GM18873 (cell line): ENCODE results near the gene C2orf81.
"Not testable (repeated sequence)": the region's sequence is repeated elsewhere in the genome, so short reads cannot be mapped to it uniquely, and the experiment has no call there.

Source experiments
- ATAC-seq: cut with Tn5 transposase; IDR thresholded peaks from one replicate; pipeline ENCODE4 v1.9.1; 2021; ENCODE audit warnings: mild to moderate bottlenecking, moderate library complexity, moderate number of reproducible peaks; ENCODE audit not compliant: unreplicated experiment, low FRiP score

The C2orf81 gene

DNA sequence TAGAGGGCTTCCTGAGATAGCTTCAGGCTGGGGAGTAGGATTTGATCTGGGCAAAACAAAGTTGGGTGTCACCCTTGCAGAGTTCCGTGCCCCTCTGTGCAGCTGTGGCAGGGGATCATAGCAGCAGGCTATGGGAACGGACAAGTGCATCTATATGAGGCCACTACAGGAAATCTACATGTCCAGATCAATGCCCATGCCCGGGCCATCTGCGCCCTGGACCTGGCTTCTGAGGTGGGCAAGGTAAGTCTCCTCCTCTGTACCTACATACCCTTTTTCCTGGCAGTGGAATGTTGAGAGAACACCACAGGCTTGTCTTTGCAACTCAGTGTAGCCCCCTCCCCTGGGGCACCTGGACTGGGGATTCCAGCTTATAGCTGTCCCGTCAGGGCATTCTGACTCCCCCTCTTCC, 3.6 kb upstream of the C2orf81 start:
- no peak for ATAC-seq

- no peak for ATAC-seq
These were observed 2.9 kb upstream of the C2orf81 start for GRCh38 chr2:74424139-74424992.

- ATAC-seq: no peak
These were observed 2.0 kb upstream of the C2orf81 start for GRCh38 chr2:74423231-74424095.

DNA sequence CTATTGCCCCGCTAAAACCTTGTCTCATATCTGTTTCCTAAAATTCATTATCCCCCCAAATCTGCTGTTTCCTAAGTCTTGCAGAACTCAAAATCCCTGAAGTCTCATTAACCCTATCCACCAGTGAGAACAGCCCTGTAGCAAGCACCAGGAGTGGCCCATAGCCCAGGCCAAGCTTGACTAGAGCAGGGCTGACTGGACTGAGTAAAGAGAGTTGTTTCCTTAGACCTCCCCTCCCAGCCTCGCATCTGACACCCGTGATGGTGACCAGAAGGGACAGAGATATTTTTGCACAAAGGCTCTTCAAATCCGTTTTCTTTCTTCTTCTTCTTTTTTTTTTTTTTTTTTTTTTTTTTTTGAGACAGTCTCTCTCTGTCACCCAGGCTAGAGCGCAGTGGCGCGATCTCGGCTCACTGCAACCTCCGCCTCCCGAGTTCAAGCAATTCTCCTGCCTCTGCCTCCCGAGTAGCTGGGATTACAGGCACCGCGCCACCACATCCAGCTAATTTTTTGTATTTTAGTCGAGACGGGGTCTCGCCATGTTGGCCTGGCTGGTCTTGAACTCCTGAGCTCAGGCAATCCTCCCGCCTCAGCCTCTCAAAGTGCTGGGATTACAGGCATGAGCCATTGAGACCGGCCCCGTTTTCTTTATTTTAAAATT, 846 bp downstream of the C2orf81 start:
- ATAC-seq: not testable (repeated sequence)

DNA sequence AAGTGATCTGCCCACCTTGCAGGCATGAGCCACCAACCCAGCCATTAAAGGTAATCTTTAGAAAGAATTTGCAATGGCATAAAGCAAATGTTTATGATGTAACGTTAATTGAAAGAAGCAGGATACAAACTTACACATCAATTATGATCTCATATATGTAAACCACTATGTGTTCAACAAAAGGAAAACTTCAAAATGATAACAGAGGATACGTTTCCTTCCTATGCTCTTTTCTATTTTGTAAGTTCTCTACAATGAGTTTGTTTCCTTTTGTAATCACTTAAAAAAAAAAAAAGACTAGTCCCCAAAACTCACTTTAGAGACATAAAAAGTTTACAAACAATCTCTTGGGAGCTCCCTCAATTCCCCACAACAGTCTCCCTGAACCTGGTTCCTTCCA, 1.4 kb downstream of the C2orf81 start:
- ATAC-seq: no peak

DNA sequence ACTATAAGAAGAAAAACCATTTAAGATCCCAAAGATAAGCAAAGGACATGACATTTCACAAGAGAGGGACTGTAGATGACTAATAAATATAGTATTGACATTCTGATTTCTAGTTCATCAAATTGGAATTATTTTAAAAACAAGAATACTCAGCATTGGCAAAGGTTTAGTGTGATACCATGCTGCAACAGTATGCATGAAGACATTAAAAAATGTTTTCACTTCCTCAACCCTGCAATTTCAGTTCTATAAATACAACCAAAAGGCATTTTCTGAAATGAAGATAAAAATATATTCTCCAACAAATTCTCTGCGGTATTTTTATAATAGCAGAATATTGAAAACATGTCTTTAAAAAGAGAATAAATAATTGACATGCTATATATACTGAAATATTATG, 2.1 kb downstream of the C2orf81 start:
- ATAC-seq: no peak

DNA sequence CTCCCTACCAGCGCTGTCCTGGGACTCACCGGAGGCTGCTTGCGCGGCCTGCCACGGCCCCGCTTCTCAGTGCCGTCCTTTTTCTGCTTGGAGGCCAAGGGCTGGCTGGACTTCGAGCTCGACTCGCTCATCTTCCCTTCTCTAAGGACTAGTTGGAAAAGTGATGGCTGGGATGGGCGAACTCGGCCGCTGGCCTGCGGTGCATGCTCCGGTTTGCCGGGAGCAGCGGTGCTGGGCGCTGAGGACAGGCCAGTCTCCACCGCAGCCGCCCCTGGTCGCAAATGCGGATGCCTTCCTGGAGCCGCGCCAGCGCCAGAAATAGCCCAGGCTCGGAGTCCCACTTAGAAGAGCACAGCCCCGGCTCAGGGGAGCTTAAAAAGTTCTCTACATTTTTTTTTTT, 3.1 kb downstream of the C2orf81 start:
- ATAC-seq: no peak

GRCh38 chr2:74417763-74418162, 3.7 kb downstream of the C2orf81 start:
- ATAC-seq: no peak

DNA sequence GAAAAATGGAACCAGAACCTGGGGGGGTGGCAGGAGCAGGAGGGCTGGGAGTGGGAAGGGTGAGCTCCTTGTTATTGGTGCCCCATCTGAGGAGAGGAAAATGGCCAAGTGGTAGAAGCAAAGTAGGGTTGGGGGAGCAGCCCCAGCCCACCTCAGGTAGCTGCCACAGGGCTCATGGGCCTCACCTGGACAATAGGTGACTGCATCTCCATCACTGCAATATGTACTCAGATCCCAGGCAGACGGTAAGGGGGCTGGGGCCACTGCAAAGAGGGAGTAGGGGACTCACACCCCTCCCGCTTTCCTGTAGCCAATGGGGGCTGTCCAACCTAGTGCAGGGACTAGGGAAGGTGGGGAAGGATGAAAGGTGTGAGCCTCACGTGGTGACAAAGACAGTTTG, 4.2 kb downstream of the C2orf81 start:
- ATAC-seq: no peak

DNA sequence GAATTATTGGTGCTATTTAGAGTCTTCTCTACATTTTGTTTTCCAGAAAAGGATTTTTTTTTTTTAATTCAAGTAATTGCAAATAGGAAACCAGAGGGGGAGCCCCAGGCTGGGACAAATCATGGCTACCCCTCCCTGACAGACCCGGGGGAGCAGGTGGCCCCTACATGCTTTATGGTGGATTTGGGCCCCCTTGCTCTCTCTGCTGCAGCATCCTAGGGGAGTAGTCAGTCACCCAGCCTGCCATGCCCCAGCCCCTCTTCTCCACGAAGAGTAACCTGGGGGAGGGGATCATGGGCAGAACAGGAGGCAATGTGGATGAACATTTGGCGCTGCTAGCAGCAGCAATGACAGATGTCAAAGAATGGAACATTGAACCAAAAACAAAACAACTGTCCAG, 4.6 kb downstream of the C2orf81 start:
- no peak for ATAC-seq

GRCh38 chr2:74415762-74416395, 5.5 kb downstream of the C2orf81 start:
- no peak for ATAC-seq

DNA sequence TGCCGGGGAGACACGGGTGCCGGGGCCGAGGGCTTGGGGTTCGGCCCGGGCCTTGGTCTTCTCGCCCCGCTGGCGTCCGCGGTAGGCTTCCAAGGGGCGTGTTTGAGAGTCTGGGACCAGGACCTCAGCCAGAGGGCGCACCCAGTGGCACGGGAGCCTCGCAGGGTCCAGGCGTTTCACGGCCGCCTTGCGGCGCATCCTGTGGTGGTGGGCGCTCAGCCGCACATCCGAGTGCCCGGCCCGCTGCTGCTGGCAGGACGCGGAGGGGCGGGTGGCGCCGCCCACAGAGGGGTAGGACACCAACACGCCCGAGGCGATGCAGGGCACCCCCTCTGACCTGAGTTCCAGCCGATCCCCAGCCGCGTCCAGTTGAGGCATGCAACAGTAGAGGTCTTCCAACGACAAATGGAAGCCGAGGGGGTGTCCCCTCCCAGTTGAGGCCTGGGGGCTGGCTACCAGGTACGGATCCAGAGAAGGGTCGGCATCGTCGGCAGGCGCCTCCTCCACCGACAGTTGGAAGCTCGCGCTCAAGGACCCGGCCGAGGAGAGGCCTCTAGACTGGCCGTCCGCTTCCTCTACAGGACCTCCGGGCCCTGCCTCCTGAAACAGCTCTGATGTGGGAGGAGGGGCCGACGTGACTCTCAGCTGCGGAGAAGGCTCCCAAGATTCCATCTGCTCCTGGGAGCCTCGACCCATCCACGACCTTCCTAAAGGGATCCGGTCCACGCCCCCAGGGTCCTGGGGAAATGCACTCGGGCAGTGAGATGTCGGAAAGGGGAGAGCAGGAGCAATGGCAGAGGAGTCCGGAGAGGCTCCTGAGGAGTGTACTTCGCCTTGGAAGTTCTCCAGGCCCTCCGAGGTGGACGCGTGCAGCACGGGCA, 6.3 kb downstream of the C2orf81 start:
- ATAC-seq: no peak

GRCh38 chr2:74414441-74414840, 7.0 kb downstream of the C2orf81 start:
- ATAC-seq: no peak

DNA sequence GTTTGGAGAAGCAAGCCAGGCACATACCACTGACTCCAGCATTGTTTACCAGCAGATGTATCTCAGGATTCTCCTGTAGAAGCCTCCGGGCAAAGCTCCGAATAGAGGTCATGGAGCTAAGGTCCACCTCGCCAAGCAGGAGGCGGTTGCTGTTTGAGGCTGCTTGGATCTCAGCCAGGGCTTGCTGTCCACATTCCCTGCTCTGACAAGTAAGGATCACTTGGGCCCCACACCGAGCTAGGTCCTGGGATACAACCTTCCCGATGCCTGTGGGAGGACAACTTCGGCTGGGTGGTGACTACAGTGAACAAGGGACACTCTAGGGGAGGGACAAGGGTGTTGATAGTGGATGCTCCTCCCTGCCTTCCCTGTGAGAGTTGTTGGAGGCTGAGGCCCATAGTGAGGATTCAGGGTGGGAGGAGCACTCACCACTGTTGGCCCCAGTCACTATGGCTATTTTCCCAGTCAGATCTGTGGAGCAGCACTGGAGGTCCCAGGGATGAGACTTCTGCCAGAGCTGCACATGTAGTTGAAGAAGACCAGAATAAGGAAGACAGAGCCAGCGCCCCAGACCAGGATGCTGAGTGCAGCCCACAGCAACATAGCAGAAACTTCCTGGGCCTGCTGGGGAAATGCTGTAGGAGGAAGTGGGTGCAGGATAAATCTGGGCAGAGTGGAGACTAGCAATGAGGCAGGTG, 8.3 kb downstream of the C2orf81 start:
- no peak for ATAC-seq

DNA sequence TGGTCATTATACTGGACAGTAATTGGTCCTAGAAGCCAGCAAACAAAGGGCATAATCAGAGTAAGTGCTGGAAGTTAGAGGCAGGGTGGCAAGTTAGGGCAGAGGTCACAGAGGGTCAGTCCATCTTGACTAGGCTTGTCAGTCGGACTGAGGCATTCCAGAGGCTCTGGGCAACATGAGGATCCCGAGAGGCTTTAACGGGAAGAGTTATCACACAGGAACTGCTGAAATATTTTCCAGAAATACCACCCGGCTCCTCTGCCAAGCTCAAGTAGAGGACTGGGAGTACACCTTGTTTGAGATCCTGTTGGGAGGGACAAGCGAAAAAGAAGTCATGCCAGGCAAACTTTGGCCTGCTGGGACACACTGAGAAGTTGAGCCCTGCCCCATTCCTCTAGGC, 13.7 kb downstream of the C2orf81 start:
- no peak for ATAC-seq

DNA sequence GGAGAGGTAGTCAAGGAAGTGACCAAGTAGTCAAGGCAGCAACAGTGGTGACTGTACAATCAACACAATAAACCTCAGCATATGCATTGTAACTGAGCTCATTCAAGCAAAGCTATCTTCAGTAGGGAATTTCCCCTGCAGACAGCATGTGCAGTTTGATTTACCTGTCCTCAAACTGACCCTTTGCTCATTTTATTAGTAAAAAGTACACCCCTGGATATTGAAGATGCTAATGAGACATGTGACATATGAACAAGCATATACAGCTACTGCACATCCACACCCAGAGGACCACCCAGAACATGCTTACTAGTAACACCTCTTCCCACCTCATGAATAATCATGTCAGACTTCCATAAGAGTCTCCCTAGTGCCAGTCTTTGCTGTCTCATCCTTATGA, 15.4 kb downstream of the C2orf81 start:
- ATAC-seq: no peak

DNA sequence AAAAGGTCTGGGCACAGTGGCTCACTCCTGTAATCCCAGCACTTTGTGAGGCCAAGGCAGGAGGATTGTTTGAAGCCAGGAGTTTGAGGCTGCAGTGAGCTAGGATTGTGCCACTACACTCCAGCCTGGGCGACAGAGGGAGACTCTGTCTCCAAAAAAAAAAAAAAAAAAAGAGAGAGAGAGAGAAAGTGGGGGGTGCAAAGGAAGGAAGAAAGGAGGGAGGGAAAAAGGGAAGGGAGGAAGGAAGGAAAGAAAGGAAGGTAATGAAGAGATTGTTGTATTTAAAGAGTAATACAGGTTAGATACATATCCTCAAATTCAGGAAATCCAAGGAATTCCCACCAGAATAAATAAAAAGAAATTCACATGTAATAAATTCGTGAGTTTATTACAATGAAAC, 19.5 kb downstream of the C2orf81 start:
- no peak for ATAC-seq

- ATAC-seq: no peak
These were observed 21.6 kb downstream of the C2orf81 start for GRCh38 chr2:74399785-74400184.

DNA sequence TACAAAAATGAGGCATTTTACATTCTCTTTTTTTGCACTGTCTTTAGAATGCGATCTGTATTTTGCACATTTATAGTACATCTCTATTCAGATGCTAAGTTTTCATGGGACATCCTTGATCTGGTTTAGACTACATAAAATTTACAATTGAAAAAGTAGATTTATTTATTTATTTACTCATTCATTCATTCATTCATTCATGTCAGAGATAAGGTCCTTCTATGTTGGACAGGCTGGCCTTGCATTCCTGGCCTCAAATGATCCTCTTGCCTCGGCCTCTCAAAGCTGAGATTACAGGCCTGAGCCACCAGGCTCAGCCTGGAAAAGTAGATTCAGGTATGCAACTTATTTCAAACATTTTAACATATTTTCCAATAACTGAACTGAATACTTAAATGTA, 25.3 kb downstream of the C2orf81 start:
- no peak for ATAC-seq
